KMS-11 (cell line): ENCODE data around the gene CSNK2B.

ENCODE experiments used
- H2AFZ ChIP-seq: fragments of 200-600 bp; sonication (generic); 2 replicates; pipeline ENCODE4 v1.6.1; 2016; ENCODE audit warnings: antibody characterized with exemption, mixed run types, low read depth
- H3K27ac ChIP-seq: fragments of 200-600 bp; sonication (generic); 2 replicates; pipeline ENCODE4 v1.6.1; 2016; ENCODE audit warnings: mild to moderate bottlenecking, mixed run types
- H3K27me3 ChIP-seq: fragments of 200-600 bp; sonication (generic); 2 replicates; pipeline ENCODE4 v1.6.1; 2017; ENCODE audit warnings: mild to moderate bottlenecking, low read depth, mixed run types, moderate library complexity; ENCODE audit not compliant: insufficient read depth
- H3K36me3 ChIP-seq: fragments of 200-600 bp; sonication (generic); 2 replicates; pipeline ENCODE4 v1.6.1; 2017; ENCODE audit warnings: mild to moderate bottlenecking, mixed run types; ENCODE audit not compliant: insufficient read depth
- H3K4me1 ChIP-seq: fragments of 200-600 bp; sonication (generic); 2 replicates; pipeline ENCODE4 v1.6.1; 2016; ENCODE audit warnings: mild to moderate bottlenecking, low read depth, mixed run types; ENCODE audit not compliant: poor library complexity, severe bottlenecking
- H3K4me2 ChIP-seq: fragments of 200-600 bp; sonication (generic); 2 replicates; pipeline ENCODE4 v1.7.0; 2016; ENCODE audit warnings: mild to moderate bottlenecking, mixed run types
- H3K4me3 ChIP-seq: fragments of 200-600 bp; sonication (generic); IDR thresholded peaks from 2 replicates; pipeline ENCODE4 v1.6.1; 2017; ENCODE audit warnings: low read depth, low read length, mixed read lengths; ENCODE audit not compliant: insufficient read depth
- H3K79me2 ChIP-seq: fragments of 200-600 bp; sonication (generic); 2 replicates; pipeline ENCODE4 v1.6.1; 2016; ENCODE audit warnings: low read depth, mixed run types; ENCODE audit not compliant: insufficient read depth
- H3K9ac ChIP-seq: fragments of 200-600 bp; sonication (generic); 2 replicates; pipeline ENCODE4 v1.6.1; 2016; ENCODE audit warnings: mild to moderate bottlenecking, mixed run types
- H4K20me1 ChIP-seq: fragments of 200-600 bp; sonication (generic); 2 replicates; pipeline ENCODE4 v1.6.1; 2016; ENCODE audit warnings: mild to moderate bottlenecking, mixed run types; ENCODE audit not compliant: insufficient read depth
- CTCF ChIP-seq: fragments of 200-600 bp; sonication (generic); conservative IDR thresholded peaks from 2 replicates; pipeline ENCODE4 v1.6.1; 2017; ENCODE audit warnings: low read depth, mild to moderate bottlenecking, antibody characterized with exemption, low read length, moderate library complexity, mixed read lengths

Gene CSNK2B

GRCh38 chr6:31654574-31655348, 11.1 kb upstream of the CSNK2B start:
- no peaks in the 10 kb centered on the region for H3K36me3 ChIP-seq
- no peak overlapping the region for H3K9ac ChIP-seq
- H3K79me2 ChIP-seq, result peaks cover 30% of the 10 kb centered on the region
- peaks cover 24% of the 10 kb centered on the region for H3K4me1 ChIP-seq
- TF ChIP-seq CTCF, result no peak
- H3K27me3 ChIP-seq, result no peaks in the 10 kb centered on the region
- no peak overlapping the region for H3K27ac ChIP-seq
- no peak overlapping the region for H3K4me2 ChIP-seq
- no peak overlapping the region for H3K4me3 ChIP-seq
- no peaks in the 10 kb centered on the region for H4K20me1 ChIP-seq
- no peak overlapping the region for H2AFZ ChIP-seq

GRCh38 chr6:31655349-31656237, 10.3 kb upstream of the CSNK2B start, which contains the start of gene APOM:
APOM (plus strand) TSS chr6:31655894; CDS start chr6:31655967, 73 bp downstream.
- H4K20me1 ChIP-seq, result no peaks in the 10 kb centered on the region
- no peak within 1 kb of the TSS for H2AFZ ChIP-seq
- no peaks in the 10 kb centered on the region for H3K27me3 ChIP-seq
- H3K27ac ChIP-seq, result no peak within 1 kb of the TSS
- no peaks in the 10 kb centered on the region for H3K36me3 ChIP-seq
- no peak within 1 kb of the TSS for H3K4me3 ChIP-seq
- TF ChIP-seq CTCF, result no peak
- peaks cover 29% of the 10 kb centered on the region for H3K79me2 ChIP-seq
- no peak within 1 kb of the TSS for H3K4me2 ChIP-seq
- H3K4me1 ChIP-seq, result peaks cover 27% of the 10 kb centered on the region
- H3K9ac ChIP-seq, result no peak within 1 kb of the TSS

- Histone ChIP-seq H3K4me3 (no peak overlapping the region), H3K4me2 (no peak overlapping the region), H2AFZ (no peak overlapping the region), H3K27ac (no peak overlapping the region), H3K27me3 (no peaks in the 10 kb centered on the region), H3K4me1 (peaks cover 35% of the 10 kb centered on the region), H3K36me3 (no peaks in the 10 kb centered on the region), H3K9ac (no peak overlapping the region), H3K79me2 (peaks cover 16% of the 10 kb centered on the region), H4K20me1 (no peaks in the 10 kb centered on the region)
- no peak for TF ChIP-seq CTCF
These were observed 8.3 kb upstream of the CSNK2B start for GRCh38 chr6:31657406-31658157.

GRCh38 chr6:31658158-31658688, 7.7 kb upstream of the CSNK2B start:
- no peak overlapping the region for H3K4me2 ChIP-seq
- H3K36me3 ChIP-seq, result no peaks in the 10 kb centered on the region
- H3K79me2 ChIP-seq, result peaks cover 18% of the 10 kb centered on the region
- H2AFZ ChIP-seq, result no peak overlapping the region
- no peak for TF ChIP-seq CTCF
- H3K27me3 ChIP-seq, result no peaks in the 10 kb centered on the region
- no peak overlapping the region for H3K4me3 ChIP-seq
- H3K27ac ChIP-seq, result no peak overlapping the region
- H3K9ac ChIP-seq, result no peak overlapping the region
- no peaks in the 10 kb centered on the region for H4K20me1 ChIP-seq
- peaks cover 38% of the 10 kb centered on the region for H3K4me1 ChIP-seq
